Measurements from ENCODE around the gene RIPPLY2. TPM values are rescaled to one million over a fixed set of nuclear protein-coding genes. Genes with fewer than 3 reads are reported as not detected.
"Not testable (repeated sequence)": the region's sequence is repeated elsewhere in the genome, so short reads cannot be mapped to it uniquely, and the experiment has no call there.

The RIPPLY2 gene
- total RNA-seq, 1 donor from 2014 or later = not detected

GRCh38 chr6:83893024-83893423 is 39.9 kb downstream of the RIPPLY2 start:
- peaks cover 12% of the 10 kb centered on the region for H3K9me3 Mint-ChIP-seq (ENCODE audit: low read depth)
- H3K4me3 Mint-ChIP-seq (ENCODE audit: unreplicated experiment) = no peak overlapping the region
- no peaks in the 10 kb centered on the region for H3K4me1 Mint-ChIP-seq (ENCODE audit: low read depth)
- DNase-seq (ENCODE audit: low spot score) = no peak
- TF ChIP-seq CTCF (IDR thresholded peaks at IDR 0.05) = no peak
- H3K36me3 Mint-ChIP-seq (ENCODE audit: low read depth) = peaks cover 7% of the 10 kb centered on the region
- no peaks in the 10 kb centered on the region for H3K27me3 Mint-ChIP-seq (ENCODE audit: low read depth)
- no peak overlapping the region for H3K27ac Mint-ChIP-seq (ENCODE audit: unreplicated experiment)

- DNase-seq (ENCODE audit: low spot score); H3K36me3 Mint-ChIP-seq (ENCODE audit: low read depth); H3K4me3 Mint-ChIP-seq (ENCODE audit: unreplicated experiment); H3K27ac Mint-ChIP-seq (ENCODE audit: unreplicated experiment); H3K4me1 Mint-ChIP-seq (ENCODE audit: low read depth); H3K27me3 Mint-ChIP-seq (ENCODE audit: low read depth): not testable (repeated sequence)
- peaks cover 15% of the 10 kb centered on the region for H3K9me3 Mint-ChIP-seq (ENCODE audit: low read depth)
These were observed 43.9 kb downstream of the RIPPLY2 start for GRCh38 chr6:83897094-83897493.

- Mint-ChIP-seq H3K9me3 (ENCODE audit: low read depth) (peaks cover 27% of the 10 kb centered on the region), H3K4me3 (ENCODE audit: unreplicated experiment) (no peak overlapping the region), H3K4me1 (ENCODE audit: low read depth) (peaks cover 9% of the 10 kb centered on the region), H3K27ac (ENCODE audit: unreplicated experiment) (no peak overlapping the region), H3K27me3 (ENCODE audit: low read depth) (no peaks in the 10 kb centered on the region), H3K36me3 (ENCODE audit: low read depth) (peaks cover 6% of the 10 kb centered on the region)
- no peak for DNase-seq (ENCODE audit: low spot score)
- TF ChIP-seq CTCF (IDR thresholded peaks at IDR 0.05) = no peak
These were observed 48.5 kb downstream of the RIPPLY2 start for GRCh38 chr6:83901624-83902023.

- no peak for DNase-seq (ENCODE audit: low spot score)
- no peak overlapping the region for H3K4me3 Mint-ChIP-seq (ENCODE audit: unreplicated experiment)
- H3K27ac Mint-ChIP-seq (ENCODE audit: unreplicated experiment) = no peak overlapping the region
- H3K4me1 Mint-ChIP-seq (ENCODE audit: low read depth) = peaks cover 15% of the 10 kb centered on the region
- no peaks in the 10 kb centered on the region for H3K27me3 Mint-ChIP-seq (ENCODE audit: low read depth)
- TF ChIP-seq CTCF (IDR thresholded peaks at IDR 0.05) = no peak
- peaks cover 31% of the 10 kb centered on the region for H3K9me3 Mint-ChIP-seq (ENCODE audit: low read depth)
- H3K36me3 Mint-ChIP-seq (ENCODE audit: low read depth) = peaks cover 6% of the 10 kb centered on the region
These were observed 51.2 kb downstream of the RIPPLY2 start for GRCh38 chr6:83904395-83904794.

GRCh38 chr6:83905648-83906047 is 52.5 kb downstream of the RIPPLY2 start:
- Mint-ChIP-seq H3K9me3 (ENCODE audit: low read depth) (peaks cover 26% of the 10 kb centered on the region), H3K36me3 (ENCODE audit: low read depth) (peaks cover 4% of the 10 kb centered on the region), H3K27me3 (ENCODE audit: low read depth) (no peaks in the 10 kb centered on the region), H3K4me1 (ENCODE audit: low read depth) (peaks cover 20% of the 10 kb centered on the region), H3K27ac (ENCODE audit: unreplicated experiment) (no peak overlapping the region), H3K4me3 (ENCODE audit: unreplicated experiment) (no peak overlapping the region)
- no peak for TF ChIP-seq CTCF (IDR thresholded peaks at IDR 0.05)
- no peak for DNase-seq (ENCODE audit: low spot score)

Other genes starting within 250 kb of the RIPPLY2 start
- gene SNAP91, start 144.3 kb upstream of the RIPPLY2 start, total RNA-seq = 0.15 to 0.23 TPM (median 0.20 TPM) in 3 replicates
- gene CYB5R4, start 6.3 kb downstream of the RIPPLY2 start, total RNA-seq = 13.0 to 15.6 TPM (median 13.6 TPM) in 3 replicates
- gene MRAP2, start 180.4 kb downstream of the RIPPLY2 start, total RNA-seq = 17.6 to 47.0 TPM (median 19.5 TPM) in 3 replicates